ENCODE measurements around the gene SKIC8. TPM values are rescaled to one million over a fixed set of nuclear protein-coding genes. Genes with fewer than 3 reads are reported as not detected.

Gene SKIC8
- total RNA-seq, 1 donor from 2014 or later: 44.4 TPM

- Histone ChIP-seq H3K4me3 (no peak overlapping the region), H3K27ac (no peak overlapping the region), H3K36me3 (no peaks in the 10 kb centered on the region), H3K4me1 (peaks cover 13% of the 10 kb centered on the region), H3K27me3 (ENCODE audit: low read depth) (peaks cover 59% of the 10 kb centered on the region), H3K9me3 (no peaks in the 10 kb centered on the region)
- no peak for TF ChIP-seq CTCF (IDR thresholded peaks at IDR 0.05)
- ATAC-seq (no peak), DNase-seq (no peak)
- intact Hi-C loops (cut with DNase I): no loop called here
Observed at GRCh38 chr15:78342021-78342420, 42.6 kb upstream of the SKIC8 start.

- H3K27me3 ChIP-seq (ENCODE audit: low read depth): peaks cover 63% of the 10 kb centered on the region
- DNase-seq: no peak
Observed at GRCh38 chr15:78341057-78341987, 41.9 kb upstream of the SKIC8 start.

GRCh38 chr15:78340231-78341056 lies 41.0 kb upstream of the SKIC8 start, which contains the start of gene CRABP1:
Gene CRABP1, plus strand, starts transcription at chr15:78340353. Its CDS starts 76 bp downstream, at chr15:78340429.
- Histone ChIP-seq H3K4me3 (no peak within 1 kb of the TSS), H3K9me3 (no peaks in the 10 kb centered on the region), H3K27ac (no peak within 1 kb of the TSS), H3K36me3 (no peaks in the 10 kb centered on the region), H3K4me1 (peaks cover 13% of the 10 kb centered on the region), H3K27me3 (ENCODE audit: low read depth) (peaks cover 63% of the 10 kb centered on the region)
- ATAC-seq (no peak), DNase-seq (no peak)
- no peak for TF ChIP-seq CTCF (IDR thresholded peaks at IDR 0.05)
- intact Hi-C loops (cut with DNase I): no loop called here

More at GRCh38 chr15:78341057-78341987, 41.9 kb upstream of the SKIC8 start:
- Histone ChIP-seq H3K4me1 (peaks cover 13% of the 10 kb centered on the region), H3K36me3 (no peaks in the 10 kb centered on the region), H3K27ac (no peak overlapping the region), H3K9me3 (no peaks in the 10 kb centered on the region), H3K4me3 (no peak overlapping the region)
- ATAC-seq: no peak
- TF ChIP-seq CTCF (IDR thresholded peaks at IDR 0.05): no peak
- intact Hi-C loops (cut with DNase I): no loop called here

- Histone ChIP-seq H3K27ac (no peak overlapping the region), H3K27me3 (ENCODE audit: low read depth) (peaks cover 63% of the 10 kb centered on the region), H3K4me1 (peaks cover 13% of the 10 kb centered on the region), H3K4me3 (no peak overlapping the region), H3K9me3 (no peaks in the 10 kb centered on the region), H3K36me3 (no peaks in the 10 kb centered on the region)
- DNase-seq (no peak), ATAC-seq (no peak)
- no peak for TF ChIP-seq CTCF (IDR thresholded peaks at IDR 0.05)
- intact Hi-C loops (cut with DNase I): no loop called here
Observed at GRCh38 chr15:78339559-78339958, 40.1 kb upstream of the SKIC8 start.

- no peak overlapping the region for H3K4me3 ChIP-seq
- peaks cover 13% of the 10 kb centered on the region for H3K4me1 ChIP-seq
- ATAC-seq: no peak
- H3K36me3 ChIP-seq: no peaks in the 10 kb centered on the region
- TF ChIP-seq CTCF (IDR thresholded peaks at IDR 0.05): no peak
- intact Hi-C loops (cut with DNase I): no loop called here
- peaks cover 63% of the 10 kb centered on the region for H3K27me3 ChIP-seq (ENCODE audit: low read depth)
- H3K27ac ChIP-seq: no peak overlapping the region
- DNase-seq: no peak
- H3K9me3 ChIP-seq: no peaks in the 10 kb centered on the region
Observed at GRCh38 chr15:78338781-78339180, 39.4 kb upstream of the SKIC8 start.

All from lower lobe of right lung (tissue), 2 donors.